GM23338 (cell line): ENCODE data around the gene LYL1. TPM values are rescaled to one million over a fixed set of nuclear protein-coding genes. Genes with fewer than 3 reads are reported as not detected.

Experiments used
- ATAC-seq: fragments of 200-7000 bp; cut with Tn5 transposase; 3 replicates; pipeline ENCODE4 v1.9.1; 2020
- DNase-seq: peaks from one replicate; pipeline ENCODE4 v3.0.0-alpha.2; 2015; ENCODE audit warnings: low spot score
- H2AFZ ChIP-seq: fragments of 200-600 bp; sonication (generic); 2 replicates; pipeline ENCODE4 v1.8.0; 2016; ENCODE audit warnings: antibody characterized with exemption, mild to moderate bottlenecking, moderate library complexity
- H3F3A ChIP-seq: fragments of 200-600 bp; sonication (generic); replicated peaks from 2 replicates; pipeline ENCODE4 v1.8.0; 2017; ENCODE audit warnings: antibody characterized with exemption, mixed run types, low read depth
- H3K27ac ChIP-seq: fragments of 200-600 bp; sonication (generic); 2 replicates; pipeline ENCODE4 v1.6.1; 2016; ENCODE audit warnings: low read depth
- H3K27me3 ChIP-seq: fragments of 200-600 bp; sonication (generic); 2 replicates; pipeline ENCODE4 v1.8.0; 2016; ENCODE audit warnings: mild to moderate bottlenecking, mixed run types, moderate library complexity; ENCODE audit not compliant: insufficient read depth
- H3K36me3 ChIP-seq: fragments of 200-600 bp; sonication (generic); 2 replicates; pipeline ENCODE4 v1.8.0; 2016; ENCODE audit warnings: mild to moderate bottlenecking; ENCODE audit not compliant: insufficient read depth
- H3K4me1 ChIP-seq: fragments of 200-600 bp; sonication (generic); 2 replicates; pipeline ENCODE4 v1.8.0; 2016; ENCODE audit warnings: mild to moderate bottlenecking, moderate library complexity; ENCODE audit not compliant: insufficient read depth
- H3K4me2 ChIP-seq: fragments of 200-600 bp; sonication (generic); 2 replicates; pipeline ENCODE4 v1.7.1; 2017; ENCODE audit warnings: mixed run types
- H3K4me3 ChIP-seq: fragments of 200-600 bp; sonication (generic); 2 replicates; pipeline ENCODE4 v1.6.1; 2016; ENCODE audit warnings: mixed run types
- H3K79me2 ChIP-seq: fragments of 200-600 bp; sonication (generic); replicated peaks from 2 replicates; pipeline ENCODE4 v1.8.0; 2017; ENCODE audit warnings: mild to moderate bottlenecking; ENCODE audit not compliant: insufficient read depth
- H3K9me2 ChIP-seq: fragments of 200-600 bp; sonication (generic); 2 replicates; pipeline ENCODE4 v1.8.0; 2017; ENCODE audit not compliant: insufficient read depth
- H4K20me1 ChIP-seq: fragments of 200-600 bp; sonication (generic); replicated peaks from 2 replicates; pipeline ENCODE4 v1.8.0; 2017; ENCODE audit warnings: mild to moderate bottlenecking; ENCODE audit not compliant: insufficient read depth
- H3K27ac Mint-ChIP-seq: 2 replicates; pipeline ENCODE4 v1.8.0; 2020; ENCODE audit warnings: inconsistent platforms, mild to moderate bottlenecking, moderate library complexity, mixed read lengths
- H3K27me3 Mint-ChIP-seq: 3 replicates; pipeline ENCODE4 v1.8.0; 2022; ENCODE audit warnings: low read depth, mild to moderate bottlenecking, moderate library complexity, mixed read lengths, inconsistent platforms; ENCODE audit not compliant: insufficient read depth, poor library complexity
- H3K36me3 Mint-ChIP-seq: 3 replicates; pipeline ENCODE4 v1.8.0; 2021; ENCODE audit warnings: low read depth, mild to moderate bottlenecking, inconsistent platforms, moderate library complexity, mixed read lengths
- H3K4me1 Mint-ChIP-seq: 3 replicates; pipeline ENCODE4 v1.8.0; 2020; ENCODE audit warnings: mild to moderate bottlenecking, inconsistent platforms, mixed read lengths
- H3K4me3 Mint-ChIP-seq: 3 replicates; pipeline ENCODE4 v1.8.0; 2021; ENCODE audit warnings: moderate library complexity, mild to moderate bottlenecking, inconsistent platforms, mixed read lengths
- H3K9me3 Mint-ChIP-seq: 3 replicates; pipeline ENCODE4 v1.8.0; 2020; ENCODE audit warnings: moderate library complexity, mild to moderate bottlenecking, inconsistent platforms, mixed read lengths
- CREB1 ChIP-seq: fragments of 250-450 bp; sonication (Bioruptor Pico); IDR thresholded peaks from 2 replicates; pipeline ENCODE4 v1.5.0; 2020; ENCODE audit warnings: low read depth, mild to moderate bottlenecking, moderate library complexity
- CTCF ChIP-seq, 2 experiments: fragments of 200-600 bp in 1 of 2; sonication (generic) in 1 of 2; conservative IDR thresholded peaks; 2 replicates each; pipeline versions ENCODE4 v1.5.1 to v1.6.1; 2016 to 2017; ENCODE audit warnings: antibody characterized with exemption in 2 of 2, low read depth in 2 of 2, mild to moderate bottlenecking in 2 of 2, moderate library complexity in 1 of 2
- ETS1 ChIP-seq: IDR thresholded peaks from 2 replicates; pipeline ENCODE4 v1.6.1; 2016; ENCODE audit warnings: antibody characterized with exemption
- EZH2 ChIP-seq: fragments of 200-600 bp; sonication (generic); IDR thresholded peaks from one replicate; pipeline ENCODE4 v1.8.0; 2017; ENCODE audit warnings: antibody characterized with exemption, mild to moderate bottlenecking, low read depth; ENCODE audit not compliant: unreplicated experiment
- EZH2phosphoT487 ChIP-seq: fragments of 200-600 bp; sonication (generic); IDR thresholded peaks from one replicate; pipeline ENCODE4 v1.8.1; 2018; ENCODE audit warnings: antibody characterized with exemption; ENCODE audit not compliant: unreplicated experiment
- JUNB ChIP-seq: IDR thresholded peaks from one replicate; pipeline ENCODE4 v1.6.1; 2016; ENCODE audit warnings: antibody characterized with exemption; ENCODE audit not compliant: unreplicated experiment
- POLR2AphosphoS5 ChIP-seq: IDR thresholded peaks from 2 replicates; pipeline ENCODE4 v1.6.1; 2016; ENCODE audit warnings: antibody characterized with exemption, low read depth
- REST ChIP-seq: IDR thresholded peaks from one replicate; pipeline ENCODE4 v1.6.1; 2018; ENCODE audit warnings: antibody characterized with exemption; ENCODE audit not compliant: unreplicated experiment
- STAT1 ChIP-seq: IDR thresholded peaks from one replicate; pipeline ENCODE4 v1.6.1; 2016; ENCODE audit warnings: antibody characterized with exemption; ENCODE audit not compliant: unreplicated experiment
- ZNF114 ChIP-seq: fragments of 250-450 bp; sonication (Bioruptor Pico); IDR thresholded peaks from 2 replicates; pipeline ENCODE4 v1.5.0; 2020; ENCODE audit warnings: mild to moderate bottlenecking, moderate library complexity
- ZNF331 ChIP-seq: fragments of 250-450 bp; sonication (Bioruptor Pico); IDR thresholded peaks from 2 replicates; pipeline ENCODE4 v1.5.0; 2020; ENCODE audit warnings: low read depth, mild to moderate bottlenecking, moderate library complexity
- polyA plus RNA-seq: library from polyadenylated mRNA; unstranded; fragments of >200 nt; fragmentation: Nextera tagmentation; extraction: Ambion mirVana; gene quantifications from 2 replicates; pipeline ENCODE4 v1.2.1, GENCODE V29; 2016
- total RNA-seq: library from RNA; depleted of rRNA; stranded (reverse); fragments of >200 nt; shearing (Covaris generic); gene quantifications from 2 replicates; pipeline ENCODE4 v1.2.3, GENCODE V29; 2014

LYL1 gene
- total and polyA plus RNA-seq, 2 experiments from 2014 or later, result 1.2 to 2.2 TPM

- Mint-ChIP-seq H3K9me3 (peaks cover 23% of the 10 kb centered on the region), H3K36me3 (peaks cover 35% of the 10 kb centered on the region), H3K4me3 (peak within 1 kb of the TSS; percentile 99), H3K27ac (peak within 1 kb of the TSS; percentile 99), H3K27me3 (peaks cover 48% of the 10 kb centered on the region), H3K4me1 (peaks cover 12% of the 10 kb centered on the region)
- no peaks in the 10 kb centered on the region for H3K9me2 ChIP-seq
- H3K4me3 ChIP-seq, result peak within 1 kb of the TSS; percentile 90
- H4K20me1 ChIP-seq, result peaks cover 8% of the 10 kb centered on the region
- H3K79me2 ChIP-seq, result peaks cover 44% of the 10 kb centered on the region
- peak within 1 kb of the TSS; percentile 59; the same call in 1 of the 2 replicates for H2AFZ ChIP-seq
- peak within 1 kb of the TSS; percentile 98 for H3K4me2 ChIP-seq
- TF ChIP-seq POLR2AphosphoS5 (peak; percentile 56; the same call in 1 of the 2 replicates), ETS1 (peak; percentile 91), CREB1 (CRISPR knock-in tag) (peak; percentile 74), EZH2phosphoT487 (no peak), CTCF (conservative IDR thresholded peaks at IDR 0.05; ENCODE audit: low read depth in 2 of 2) (peak; percentile 34 to 56; a peak in 3 of 4 replicates), ZNF331 (CRISPR knock-in tag) (no peak), EZH2 (no peak), JUNB (no peak), STAT1 (no peak), ZNF114 (CRISPR knock-in tag) (no peak)
- peaks cover 7% of the 10 kb centered on the region; the same call in 1 of the 2 replicates for H3K36me3 ChIP-seq
- no peaks in the 10 kb centered on the region for H3K4me1 ChIP-seq
- ATAC-seq (peak; percentile 32), DNase-seq (peak; percentile 96)
- peaks cover 19% of the 10 kb centered on the region for H3F3A ChIP-seq
- peak within 1 kb of the TSS; percentile 96 for H3K27ac ChIP-seq
- no peaks in the 10 kb centered on the region for H3K27me3 ChIP-seq
Observed at GRCh38 chr19:13150187-13150930, 47.7 kb upstream of the LYL1 start, which contains the start of the genes IER2 and STX10. Gene IER2 (plus strand): TSS chr19:13150411. CDS start chr19:13153187, 2,776 bp downstream. Gene STX10 (minus strand): TSS chr19:13150375. CDS start chr19:13150173, 202 bp downstream.

- peak; percentile 8 for ATAC-seq
- peak; percentile 76 for DNase-seq
- H2AFZ ChIP-seq, result peak overlapping the region; percentile 59; the same call in 1 of the 2 replicates
- no peaks in the 10 kb centered on the region for H3K27me3 ChIP-seq
- H3K27ac Mint-ChIP-seq, result peak overlapping the region; percentile 99; the same call in 1 of the 2 replicates
- peaks cover 29% of the 10 kb centered on the region for H3K36me3 Mint-ChIP-seq
- no peaks in the 10 kb centered on the region for H3K4me1 ChIP-seq
- H3K4me1 Mint-ChIP-seq, result peaks cover 9% of the 10 kb centered on the region
- peaks cover 43% of the 10 kb centered on the region for H3K79me2 ChIP-seq
- peak overlapping the region; percentile 99 for H3K4me3 Mint-ChIP-seq
- H3K36me3 ChIP-seq, result peaks cover 7% of the 10 kb centered on the region; the same call in 1 of the 2 replicates
- H3K4me3 ChIP-seq, result peak overlapping the region; percentile 90
- H3K27ac ChIP-seq, result no peak overlapping the region
- peaks cover 20% of the 10 kb centered on the region for H3K9me3 Mint-ChIP-seq
- H3F3A ChIP-seq, result peaks cover 16% of the 10 kb centered on the region
- peaks cover 41% of the 10 kb centered on the region for H3K27me3 Mint-ChIP-seq
- H3K4me2 ChIP-seq, result peak overlapping the region; percentile 98
- peaks cover 8% of the 10 kb centered on the region for H4K20me1 ChIP-seq
- H3K9me2 ChIP-seq, result no peaks in the 10 kb centered on the region
- TF ChIP-seq ZNF331 (CRISPR knock-in tag) (no peak), ETS1 (no peak), REST (no peak)
Observed at GRCh38 chr19:13149628-13150186, 47.0 kb upstream of the LYL1 start.
